Measurements from ENCODE around the gene SLC2A13.
"Not testable (repeated sequence)": the region's sequence is repeated elsewhere in the genome, so short reads cannot be mapped to it uniquely, and the experiment has no call there.

SLC2A13 gene

DNA sequence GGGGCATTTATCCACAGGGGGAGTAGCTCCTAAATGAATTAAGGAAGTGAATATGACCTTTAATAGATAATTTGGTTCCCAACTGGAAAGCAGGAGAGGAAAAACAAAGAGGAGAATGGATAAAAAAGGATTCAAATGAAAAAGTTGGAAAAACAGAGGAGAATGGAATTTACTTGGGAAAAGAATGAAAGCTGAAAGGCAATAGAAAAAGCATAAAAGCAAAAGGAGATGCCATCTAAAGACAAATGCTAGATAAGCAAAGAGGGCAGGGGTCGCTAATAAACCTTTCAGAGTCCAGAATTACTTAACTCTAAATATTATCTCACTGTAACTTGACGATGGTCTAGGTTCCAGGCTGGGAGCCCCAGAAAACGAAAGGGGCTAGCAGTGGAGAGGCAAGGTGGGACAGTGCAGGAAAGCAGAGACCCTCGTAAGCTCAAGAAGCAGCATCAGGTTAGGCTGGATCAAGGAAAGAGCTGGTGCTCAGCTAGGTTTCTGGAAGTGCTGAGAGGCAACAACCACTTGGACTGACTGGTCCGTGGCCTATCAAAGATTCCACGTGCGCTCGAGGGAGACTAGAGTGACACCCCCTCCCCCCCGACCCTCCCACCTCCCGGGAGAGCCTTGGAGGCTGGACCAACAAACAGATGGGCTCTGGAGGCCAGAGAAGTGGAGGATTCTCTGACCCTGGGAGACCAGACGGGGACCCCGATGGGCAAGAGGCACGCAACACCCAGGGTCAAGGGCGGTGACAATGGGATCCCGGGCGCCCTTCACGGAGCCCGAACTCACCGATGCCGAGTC, 1.2 kb downstream of the SLC2A13 start:
- no peak for DNase-seq (ENCODE audit: low read depth)

DNA sequence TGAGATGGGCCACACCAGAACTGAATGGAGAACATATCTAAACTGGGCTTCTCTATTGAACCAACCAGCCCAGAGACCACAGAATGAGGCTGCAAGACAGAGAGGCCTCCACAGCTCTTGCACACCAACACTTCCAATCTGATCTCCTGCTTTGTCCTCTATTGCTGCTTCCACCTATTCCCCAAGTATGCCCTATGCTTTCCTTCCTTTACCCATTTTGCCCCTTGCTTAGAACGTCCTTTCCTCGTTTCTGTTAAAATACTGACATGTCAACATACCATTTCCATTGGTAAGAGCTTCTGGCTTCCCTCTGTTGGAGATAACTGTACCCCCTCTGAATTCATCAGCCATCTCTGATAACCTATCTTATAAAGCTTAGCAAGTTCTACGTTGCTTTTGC, 2.8 kb downstream of the SLC2A13 start:
- no peak for DNase-seq (ENCODE audit: low read depth)

DNA sequence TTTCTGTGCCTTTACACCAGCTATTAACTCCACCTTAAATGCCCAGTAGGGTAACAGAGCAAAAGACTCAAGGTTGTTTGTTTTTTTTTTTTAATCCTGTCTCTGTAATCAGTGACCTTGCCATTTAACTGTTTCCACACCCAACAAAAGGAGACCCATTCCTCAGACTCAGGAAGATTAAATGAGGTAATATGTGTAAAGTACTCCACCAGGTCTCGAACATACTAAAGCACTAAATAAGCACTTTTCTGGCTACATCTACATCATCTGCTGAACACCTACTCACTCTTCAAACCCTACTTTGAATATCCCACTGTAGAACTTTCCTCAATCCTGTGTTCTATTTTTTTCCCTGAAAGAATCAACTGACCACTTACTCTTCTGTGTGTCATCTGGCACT, 4.1 kb downstream of the SLC2A13 start:
- DNase-seq (ENCODE audit: low read depth), result no peak

DNA sequence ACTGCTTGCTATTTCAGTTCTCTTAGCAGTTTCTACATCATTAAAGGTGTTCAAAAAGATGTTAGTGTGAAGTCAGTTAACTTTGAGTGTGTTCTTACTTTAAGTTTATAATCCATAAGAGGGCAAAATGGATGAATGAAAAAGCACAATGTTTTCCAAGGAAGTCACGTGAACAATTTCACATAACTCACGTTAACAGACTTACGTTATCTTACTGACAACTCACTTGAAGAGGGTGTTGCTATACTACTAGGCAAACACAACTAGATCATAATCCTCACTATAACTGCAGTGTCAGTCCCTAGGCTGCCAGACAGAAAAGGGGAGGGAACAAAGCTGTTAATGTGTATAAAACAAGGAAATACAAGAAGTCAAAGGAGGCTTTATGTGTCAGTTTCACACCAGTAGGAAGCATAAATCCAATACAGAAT, 6.4 kb downstream of the SLC2A13 start:
- no peak for DNase-seq (ENCODE audit: low read depth)

DNA sequence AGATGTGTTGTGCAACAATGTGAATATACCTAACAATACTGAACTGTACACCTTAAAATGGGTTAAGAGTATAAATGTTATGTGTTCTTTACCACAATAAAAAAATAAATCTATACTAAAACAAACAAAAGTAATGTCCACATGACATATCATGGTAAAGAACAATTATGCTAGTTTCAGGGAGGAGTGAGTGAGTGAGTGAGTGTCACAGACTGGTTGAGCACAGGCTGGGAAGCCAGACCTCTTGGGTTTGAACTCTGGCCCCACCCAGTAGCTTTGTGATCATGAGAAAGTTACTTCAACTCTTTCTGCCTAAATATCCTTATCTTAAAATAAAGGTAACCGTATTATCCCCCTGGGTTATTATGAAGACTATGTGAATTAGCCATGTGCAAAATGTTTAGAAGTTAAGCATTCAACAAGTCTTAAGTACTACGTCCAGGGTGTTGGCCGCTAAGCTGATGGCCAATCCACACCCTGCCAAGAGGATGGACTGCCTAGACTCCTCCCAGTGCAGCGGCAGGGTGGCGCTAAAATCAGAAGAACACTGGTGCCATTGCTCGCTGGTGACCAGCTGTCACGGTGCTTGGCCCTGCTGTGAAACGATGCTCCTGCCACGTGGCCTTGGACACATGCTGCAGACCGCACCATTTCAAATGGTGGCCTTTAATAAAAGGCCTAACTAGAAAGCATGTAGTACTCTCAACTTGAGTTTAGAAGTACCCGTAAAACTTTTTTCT, 7.3 kb downstream of the SLC2A13 start:
- no peak for DNase-seq (ENCODE audit: low read depth)

DNA sequence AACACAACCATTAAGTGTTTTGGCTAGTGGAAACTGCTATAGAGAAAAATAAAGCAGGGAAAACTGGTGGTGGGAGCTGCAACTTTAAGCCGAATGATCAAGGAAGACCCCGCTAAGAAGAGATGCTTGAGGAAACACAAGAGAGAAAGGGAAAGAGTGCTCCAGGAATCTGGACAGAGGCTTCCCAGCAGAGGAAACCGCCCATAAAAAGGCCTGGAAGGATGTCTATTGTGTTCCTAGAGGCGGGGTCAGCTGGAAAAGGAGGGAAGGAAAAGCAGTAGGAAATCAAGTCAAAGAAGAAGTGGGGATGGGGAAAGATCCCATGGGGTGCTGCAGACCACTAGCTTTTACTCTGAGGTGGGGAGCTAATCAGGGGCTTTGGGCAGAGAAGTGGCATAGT, 12.4 kb downstream of the SLC2A13 start:
- DNase-seq (ENCODE audit: low read depth), result no peak

DNA sequence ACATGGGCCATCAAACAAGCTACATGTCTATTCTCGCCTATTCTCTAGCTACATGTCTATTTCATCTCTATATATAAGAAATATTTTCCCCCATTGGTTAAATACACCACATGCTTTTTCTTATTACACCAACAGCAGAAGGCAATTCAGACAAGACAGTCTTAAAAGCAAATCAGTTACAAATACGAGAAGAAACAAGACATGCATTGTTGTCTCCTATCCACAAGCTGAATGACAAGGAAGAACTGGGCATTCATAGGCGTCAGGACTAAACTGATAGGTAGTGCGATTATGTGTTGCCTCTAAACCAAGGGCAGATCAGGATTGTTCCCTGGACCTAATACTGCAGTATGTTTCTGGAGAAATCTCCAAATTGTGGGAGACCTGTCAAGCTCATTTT, 19.4 kb downstream of the SLC2A13 start:
- no peak for DNase-seq (ENCODE audit: low read depth)

DNA sequence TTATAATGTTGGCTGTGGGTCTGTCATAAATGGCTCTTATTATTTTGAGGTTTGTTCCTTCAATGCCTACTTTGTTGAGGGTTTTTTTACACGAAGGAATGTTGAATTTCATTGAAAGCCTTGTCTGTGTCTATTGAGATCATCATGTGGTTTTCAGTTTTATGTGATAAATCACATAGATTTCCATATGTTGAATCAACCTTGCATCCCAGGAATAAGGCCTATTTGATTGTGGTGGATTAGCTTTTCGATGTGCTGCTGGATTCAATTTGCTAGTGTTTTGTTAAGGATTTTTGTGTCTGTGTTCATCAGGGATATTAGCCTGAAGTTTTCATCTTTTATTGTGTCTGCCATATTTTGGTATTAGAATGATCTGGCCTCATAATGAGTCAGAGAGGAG, 27.6 kb downstream of the SLC2A13 start:
- no peak for DNase-seq (ENCODE audit: low read depth)

DNA sequence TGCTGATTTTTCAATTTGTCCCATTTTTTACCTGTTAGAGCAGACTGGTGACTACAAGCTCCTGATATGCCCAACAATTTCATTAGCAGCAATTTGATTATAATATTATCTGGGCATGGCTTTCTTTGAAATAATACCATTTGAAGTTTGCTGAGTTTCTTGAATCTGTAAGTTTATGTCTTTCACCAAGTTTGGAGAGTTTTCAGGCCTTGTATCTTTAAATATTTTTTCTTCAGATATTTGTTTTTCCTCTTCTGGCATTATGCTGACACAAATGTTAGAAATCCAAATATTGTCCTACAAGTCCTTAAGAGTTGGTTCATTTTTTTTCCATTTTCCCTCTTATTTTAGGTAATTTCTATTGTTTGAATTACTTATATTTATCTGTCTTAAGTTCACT, 30.4 kb downstream of the SLC2A13 start:
- no peak for DNase-seq (ENCODE audit: low read depth)

DNA sequence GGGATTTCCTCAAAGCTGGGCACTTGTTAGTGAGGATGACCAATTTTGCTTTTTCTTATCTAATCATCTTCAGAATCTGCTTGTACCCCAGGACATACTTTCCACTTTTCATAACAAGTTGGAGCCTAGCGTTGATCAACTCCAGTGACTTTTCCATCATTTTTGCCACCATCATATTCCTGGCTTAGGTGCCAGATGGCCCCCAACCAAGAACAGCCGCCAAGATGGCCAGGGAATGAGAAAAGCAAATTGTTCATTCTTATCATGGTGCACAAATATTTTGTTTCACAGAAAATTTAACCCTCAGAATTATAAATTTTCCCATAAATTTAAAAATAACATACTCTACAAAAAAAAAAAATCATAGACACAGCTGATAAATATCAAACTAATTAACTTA, 37.5 kb downstream of the SLC2A13 start:
- DNase-seq (ENCODE audit: low read depth), result no peak

DNA sequence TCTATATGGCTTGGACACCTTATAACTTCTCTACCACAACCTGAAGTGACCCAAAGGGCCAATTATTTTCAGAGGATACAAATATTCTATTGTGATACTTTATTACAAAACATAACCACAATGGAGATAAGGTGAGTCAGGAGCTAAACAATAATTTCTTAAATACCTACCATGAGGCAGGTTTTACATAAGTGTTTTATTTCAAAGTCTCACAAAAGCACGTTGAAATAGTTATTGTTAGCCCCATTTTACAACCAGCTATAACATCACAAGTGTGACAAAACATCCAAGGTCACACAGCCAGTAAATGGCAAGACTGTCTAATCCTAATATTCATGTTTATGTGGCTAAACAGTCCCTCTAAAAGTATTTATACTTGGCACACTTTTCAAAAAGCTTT, 40.2 kb downstream of the SLC2A13 start:
- DNase-seq (ENCODE audit: low read depth), result no peak

DNA sequence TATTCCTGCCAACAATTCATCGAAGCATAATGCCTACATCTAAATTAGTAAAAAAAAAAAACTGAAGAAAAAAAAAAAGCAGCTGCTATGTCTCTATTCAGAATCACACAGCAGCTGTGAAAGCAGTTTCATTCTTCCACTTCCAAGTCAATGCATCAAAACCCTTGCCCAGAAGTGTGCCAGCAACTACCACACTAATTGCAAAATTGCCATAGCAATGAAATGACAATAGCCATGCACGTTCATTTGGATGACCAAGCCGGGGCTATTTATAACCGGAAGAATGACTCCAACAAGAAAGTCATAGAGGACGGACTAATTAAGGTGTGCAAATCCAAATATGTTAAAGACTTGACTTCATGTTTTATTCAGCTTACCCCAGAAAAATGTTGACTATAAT, 42.5 kb downstream of the SLC2A13 start:
- DNase-seq (ENCODE audit: low read depth), result peak; percentile 43

DNA sequence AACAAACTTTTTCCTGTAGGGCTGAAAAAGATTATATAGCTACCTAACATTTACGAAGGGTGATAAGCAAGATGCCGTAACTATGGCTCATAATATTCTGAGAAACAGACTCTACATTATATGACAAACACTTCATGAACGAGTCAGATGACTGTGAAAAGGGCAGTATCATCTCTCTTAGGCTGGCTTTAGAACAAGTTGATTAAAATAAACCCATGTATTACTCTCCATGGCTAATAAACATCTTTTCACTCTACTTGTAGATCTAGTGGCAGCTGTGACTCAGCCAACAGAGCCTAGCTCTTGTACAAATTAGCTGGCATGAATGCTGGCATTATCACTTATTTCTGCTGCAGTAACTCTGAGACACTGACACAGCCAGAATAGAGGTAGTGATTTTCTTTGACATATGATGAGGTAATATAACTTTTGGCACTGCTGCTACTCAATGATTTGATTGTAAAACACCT, 47.1 kb downstream of the SLC2A13 start:
- no peak for DNase-seq (ENCODE audit: low read depth)

DNA sequence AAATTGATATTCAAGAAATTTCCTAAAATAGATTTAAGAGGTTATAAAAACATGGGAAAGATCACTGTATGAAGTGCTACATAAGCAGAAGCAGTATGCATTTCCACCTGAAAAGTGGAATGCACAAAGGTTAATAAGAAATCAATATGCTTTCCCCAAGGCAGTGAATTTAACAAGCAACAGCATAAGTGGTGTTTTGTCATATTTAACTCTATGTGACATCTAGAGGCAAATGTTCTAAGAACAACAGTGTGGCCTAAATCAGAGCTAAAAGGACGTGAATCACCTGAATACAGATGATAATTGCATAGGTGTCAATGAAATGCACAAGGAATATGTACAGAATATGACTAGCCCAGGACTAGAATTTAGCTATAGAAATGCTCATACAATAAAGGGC, 49.5 kb downstream of the SLC2A13 start:
- no peak for DNase-seq (ENCODE audit: low read depth)

DNA sequence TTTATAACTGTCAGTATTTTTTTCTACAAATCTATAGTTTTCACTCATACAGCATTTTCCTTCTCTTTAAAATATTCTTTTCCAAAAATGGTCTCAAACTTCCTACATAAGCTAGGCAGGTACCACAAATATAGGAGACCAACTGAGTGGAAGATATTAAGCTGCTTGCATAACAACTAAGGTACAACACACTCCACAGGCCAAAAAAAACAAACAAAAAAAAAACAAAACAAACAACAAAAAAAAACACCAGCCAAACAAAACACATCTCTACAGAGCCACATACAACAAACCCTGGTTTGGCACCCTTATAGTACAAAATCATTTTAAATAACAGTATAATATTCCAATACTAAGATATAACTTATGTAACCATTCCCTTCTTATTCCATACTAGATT, 50.1 kb downstream of the SLC2A13 start:
- no peak for DNase-seq (ENCODE audit: low read depth)

DNA sequence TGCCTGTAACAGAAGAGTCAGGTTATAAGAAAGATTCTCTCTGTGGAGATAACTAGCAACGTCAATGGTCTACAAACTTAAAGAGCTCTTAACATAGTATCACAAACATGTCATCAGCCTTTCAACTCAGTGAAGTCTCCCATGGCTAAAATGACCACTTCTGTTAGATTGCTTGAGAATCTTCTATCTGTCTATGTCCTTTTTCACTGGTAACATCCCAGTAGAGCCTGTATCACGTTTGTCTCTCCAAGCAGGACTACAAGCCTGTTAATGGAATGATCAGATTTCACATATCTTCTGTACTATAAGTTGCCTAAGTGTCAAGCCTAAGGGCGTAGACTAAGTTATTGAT, 50.7 kb downstream of the SLC2A13 start:
- no peak for DNase-seq (ENCODE audit: low read depth)

DNA sequence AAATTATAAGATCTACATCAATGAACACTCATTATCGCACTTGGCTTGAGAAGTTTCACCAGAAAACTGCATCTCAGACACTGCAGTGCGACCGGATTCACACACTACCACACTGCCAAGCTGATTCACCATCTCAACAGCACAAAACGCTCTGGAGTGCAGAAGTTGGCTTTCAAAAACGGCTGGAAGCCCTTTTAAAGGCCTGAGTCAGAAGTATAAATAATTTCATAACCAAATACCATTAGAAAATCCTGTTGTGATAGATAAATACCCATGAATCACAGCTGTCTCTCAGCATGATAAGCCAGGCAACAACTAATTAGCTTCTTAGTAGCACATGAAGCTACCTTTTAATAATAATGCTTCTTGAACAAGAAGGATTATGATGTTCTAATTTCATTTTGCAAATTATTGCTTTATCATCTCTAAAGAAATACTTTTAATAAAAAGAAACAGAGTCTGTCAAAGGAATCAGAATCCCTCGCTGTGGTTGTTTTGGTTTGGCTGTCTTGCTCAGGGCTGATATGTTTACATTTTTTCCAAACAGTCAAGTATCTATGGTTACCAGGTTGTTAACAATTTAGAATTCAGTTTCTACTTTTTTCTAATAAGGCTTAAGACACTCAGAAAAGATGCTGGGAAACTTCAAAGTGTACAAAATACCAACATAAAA, 51.2 kb downstream of the SLC2A13 start:
- peak; percentile 63 for DNase-seq (ENCODE audit: low read depth)

DNA sequence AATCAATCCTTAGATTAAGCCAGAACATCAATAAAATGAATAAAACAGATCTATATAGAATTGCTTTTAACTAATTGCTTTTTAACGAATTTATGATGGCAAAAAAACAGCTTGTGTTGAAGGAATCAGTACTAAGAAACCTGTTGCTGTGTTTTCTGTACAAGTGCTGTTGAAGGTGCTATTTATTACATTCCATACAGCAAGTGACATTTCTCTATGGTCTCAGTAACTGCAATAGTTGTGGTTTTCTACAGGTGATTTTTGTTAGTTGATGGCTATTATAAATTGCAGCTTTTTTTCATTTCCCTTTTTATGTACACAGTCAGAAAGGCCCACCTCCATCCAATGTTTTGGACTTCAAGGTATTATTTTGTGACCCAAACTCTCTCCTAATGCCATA, 56.6 kb downstream of the SLC2A13 start:
- DNase-seq (ENCODE audit: low read depth), result no peak

DNA sequence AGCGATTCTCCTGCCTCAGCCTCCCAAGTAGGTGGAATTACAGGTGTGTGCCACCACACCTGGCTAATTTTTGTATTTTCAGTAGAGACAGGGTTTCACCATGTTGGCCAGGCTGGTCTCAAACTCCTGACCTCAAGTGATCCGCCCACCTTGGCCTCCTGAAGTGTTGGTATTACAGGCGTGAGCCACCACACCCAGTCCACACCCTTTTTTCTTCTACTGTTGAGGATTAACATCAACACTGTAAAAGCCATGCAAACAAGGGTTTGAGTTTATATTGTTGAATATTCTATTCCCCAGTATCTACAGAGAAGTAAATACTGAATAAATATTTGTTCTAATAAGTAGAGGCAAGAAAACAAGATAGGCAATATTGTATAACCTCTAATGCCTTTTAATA, 58.9 kb downstream of the SLC2A13 start:
- DNase-seq (ENCODE audit: low read depth), result not testable (repeated sequence)

DNA sequence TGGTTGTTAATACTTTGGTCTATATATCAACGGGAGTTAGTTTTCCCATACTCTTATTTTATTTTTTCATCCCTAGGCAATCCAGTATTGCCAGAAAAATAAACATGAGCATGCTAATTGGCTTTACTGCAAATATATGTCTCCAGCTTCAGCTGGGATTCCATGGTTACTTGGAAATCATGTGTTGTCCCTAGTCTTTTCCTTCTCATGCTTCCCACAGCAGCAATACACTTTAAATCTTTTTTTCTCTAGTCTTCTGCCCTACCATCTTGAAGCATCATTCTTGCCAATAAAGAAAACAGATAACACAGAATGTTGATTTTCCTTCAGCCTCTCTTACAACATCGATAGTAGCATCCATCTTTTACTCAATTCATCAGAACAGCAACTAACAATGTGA, 60.2 kb downstream of the SLC2A13 start:
- DNase-seq (ENCODE audit: low read depth), result no peak

DNA sequence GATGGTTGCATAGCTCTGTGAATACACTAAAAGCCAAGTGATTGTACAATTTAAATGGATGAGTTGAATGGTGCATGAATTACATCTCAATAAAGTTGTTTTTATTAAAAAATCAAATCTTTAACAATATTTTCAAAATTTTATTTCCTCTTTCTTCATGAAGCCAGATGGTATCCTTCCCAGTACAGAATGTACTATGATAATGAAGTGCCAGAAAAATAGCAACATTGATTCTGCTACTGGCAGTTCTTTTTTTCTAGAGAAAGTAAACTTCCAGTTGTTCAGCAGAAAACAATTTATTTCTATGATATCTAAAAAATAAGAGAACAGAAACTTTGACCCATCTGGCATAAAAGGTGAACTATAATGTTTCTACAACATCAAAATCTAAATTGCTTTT, 61.5 kb downstream of the SLC2A13 start:
- DNase-seq (ENCODE audit: low read depth), result no peak

DNA sequence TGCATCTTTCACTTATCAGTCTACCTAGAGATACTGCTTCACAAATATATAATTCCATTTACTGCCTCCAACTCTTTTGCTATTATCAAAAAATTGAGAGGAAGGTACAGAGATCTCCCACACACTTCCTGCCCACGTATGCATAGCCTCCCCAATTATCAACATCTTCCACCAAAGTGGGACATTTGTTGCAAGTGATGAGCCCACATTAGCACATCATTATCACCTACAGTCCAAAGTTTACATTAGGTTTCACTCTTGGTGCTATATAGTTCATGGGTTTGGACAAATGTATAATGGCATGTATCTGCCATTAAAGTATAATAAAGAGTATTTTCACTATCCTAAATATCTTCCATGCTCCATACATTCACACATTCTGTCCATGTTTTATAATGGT, 66.3 kb downstream of the SLC2A13 start:
- no peak for DNase-seq (ENCODE audit: low read depth)

DNA sequence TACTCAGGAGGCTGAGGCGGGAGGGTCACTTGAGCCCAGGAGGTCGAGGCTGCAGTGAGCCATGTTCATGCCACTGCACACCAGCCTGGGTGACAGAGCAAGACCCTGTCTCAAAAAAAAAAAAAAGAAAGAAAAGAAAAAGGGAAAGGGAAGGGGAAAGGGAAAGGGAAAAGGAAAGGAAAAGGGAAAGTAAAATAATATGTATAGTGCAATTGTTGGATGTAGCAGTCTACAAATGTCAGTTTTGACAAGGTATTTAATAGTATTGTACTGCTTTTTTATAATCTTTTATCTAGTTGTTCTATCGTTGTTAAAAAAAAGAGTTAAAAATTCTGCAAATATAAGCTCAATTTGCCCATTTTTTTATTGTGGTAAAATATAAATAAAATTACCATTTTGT, 67.3 kb downstream of the SLC2A13 start:
- no peak for DNase-seq (ENCODE audit: low read depth)

All from GM04503 (cell line).